Naive B cell (primary cell): ENCODE measurements around the gene POLD1. TPM values are rescaled to one million over a fixed set of nuclear protein-coding genes. Genes with fewer than 3 reads are reported as not detected.
"Not testable (repeated sequence)": the region's sequence is repeated elsewhere in the genome, so short reads cannot be mapped to it uniquely, and the experiment has no call there.

Source experiments
- ATAC-seq, 2 donors: fragments of 150-1000 bp; cut with Tn5 transposase; 2 replicates each; pipeline ENCODE4 v1.10.0; 2021; ENCODE audit warnings: low read depth in 2 of 2, mild to moderate bottlenecking in 2 of 2, moderate library complexity in 2 of 2
- DNase-seq: peaks from one replicate; pipeline ENCODE4 v3.0.0; 2022
- H3K27ac Mint-ChIP-seq, 6 donors: one replicate each; pipeline ENCODE4 v1.8.0; 2020 to 2022; ENCODE audit warnings: mild to moderate bottlenecking in 6 of 6, mixed read lengths in 6 of 6, moderate library complexity in 5 of 6, inconsistent platforms in 2 of 6
- H3K27me3 Mint-ChIP-seq, 3 donors: one replicate each; pipeline ENCODE4 v1.8.0; 2021 to 2022; ENCODE audit warnings: mixed read lengths in 3 of 3, mild to moderate bottlenecking in 1 of 3
- H3K36me3 Mint-ChIP-seq, 2 donors: one replicate each; pipeline ENCODE4 v1.8.0; 2020 to 2022; ENCODE audit warnings: mixed read lengths in 2 of 2, inconsistent platforms in 1 of 2, mild to moderate bottlenecking in 1 of 2
- H3K4me1 Mint-ChIP-seq, 3 donors: one replicate each; pipeline ENCODE4 v1.8.0; 2020 to 2022; ENCODE audit warnings: mixed read lengths in 3 of 3, inconsistent platforms in 1 of 3, mild to moderate bottlenecking in 1 of 3, moderate library complexity in 1 of 3
- H3K4me3 Mint-ChIP-seq, 8 donors: one replicate each; pipeline ENCODE4 v1.8.0; 2020 to 2022; ENCODE audit warnings: mild to moderate bottlenecking in 8 of 8, mixed read lengths in 8 of 8, moderate library complexity in 8 of 8, inconsistent platforms in 2 of 8
- H3K9me3 Mint-ChIP-seq, 7 donors: one replicate each; pipeline ENCODE4 v1.8.0; 2020 to 2022; ENCODE audit warnings: mixed read lengths in 7 of 7, mild to moderate bottlenecking in 5 of 7, inconsistent platforms in 2 of 7, moderate library complexity in 1 of 7
- polyA plus RNA-seq, 6 donors: library from polyadenylated mRNA; unstranded; fragments of 300-500 nt; fragmentation: Illumina TruSeq; gene quantifications; one replicate each; pipeline ENCODE4 v1.2.3, GENCODE V29; 2021; ENCODE audit warnings: low read depth in 6 of 6

Gene POLD1
- polyA plus RNA-seq, 6 donors from 2014 or later: 22.9 to 46.7 (median 32.1) TPM

GRCh38 chr19:50387176-50387867 is 3.2 kb downstream of the POLD1 start:
- peak overlapping the region in 2 of 8 donors; percentile 46 to 76 for H3K4me3 Mint-ChIP-seq
- peak overlapping the region in 1 of 6 donors; percentile 61 for H3K27ac Mint-ChIP-seq
- H3K27me3 Mint-ChIP-seq: no peaks in the 10 kb centered on the region
- DNase-seq (no peak), ATAC-seq (no peak)
- peaks cover 0 to 4% of the 10 kb centered on the region in 2 donors for H3K36me3 Mint-ChIP-seq
- H3K4me1 Mint-ChIP-seq: peaks cover 26 to 32% (median 29%) of the 10 kb centered on the region in 3 donors
- H3K9me3 Mint-ChIP-seq: peaks cover 0 to 1% (median 0%) of the 10 kb centered on the region in 7 donors

- Mint-ChIP-seq H3K9me3 (peaks cover 0 to 1% (median 0%) of the 10 kb centered on the region in 7 donors), H3K4me1 (peaks cover 26 to 31% (median 29%) of the 10 kb centered on the region in 3 donors), H3K4me3 (peak overlapping the region in 2 of 8 donors; percentile 46 to 76), H3K36me3 (peaks cover 0 to 4% of the 10 kb centered on the region in 2 donors), H3K27ac (peak overlapping the region in 2 of 6 donors; percentile 8 to 34), H3K27me3 (no peaks in the 10 kb centered on the region)
- ATAC-seq (no peak), DNase-seq (no peak)
Measured at GRCh38 chr19:50387868-50388245, 3.7 kb downstream of the POLD1 start.

- not testable (repeated sequence) for H3K4me1 Mint-ChIP-seq, H3K9me3 Mint-ChIP-seq, ATAC-seq, H3K36me3 Mint-ChIP-seq, H3K4me3 Mint-ChIP-seq, H3K27me3 Mint-ChIP-seq, H3K27ac Mint-ChIP-seq, DNase-seq
Measured at GRCh38 chr19:50390295-50390694, 6.1 kb downstream of the POLD1 start.

GRCh38 chr19:50390952-50391351 is 6.8 kb downstream of the POLD1 start:
- not testable (repeated sequence) for H3K27me3 Mint-ChIP-seq, H3K4me3 Mint-ChIP-seq, H3K9me3 Mint-ChIP-seq, ATAC-seq, DNase-seq, H3K4me1 Mint-ChIP-seq, H3K36me3 Mint-ChIP-seq
- peak overlapping the region in 1 of 6 donors; percentile 74 for H3K27ac Mint-ChIP-seq

GRCh38 chr19:50392759-50393158 is 8.6 kb downstream of the POLD1 start:
- Mint-ChIP-seq H3K9me3 (no peaks in the 10 kb centered on the region), H3K4me1 (peaks cover 1 to 5% (median 2%) of the 10 kb centered on the region in 3 donors), H3K36me3 (peaks cover 0 to 8% of the 10 kb centered on the region in 2 donors), H3K4me3 (no peak overlapping the region), H3K27me3 (no peaks in the 10 kb centered on the region), H3K27ac (no peak overlapping the region)
- no peak for DNase-seq
- no peak for ATAC-seq

- no peaks in the 10 kb centered on the region for H3K9me3 Mint-ChIP-seq
- DNase-seq (no peak), ATAC-seq (no peak)
- no peak overlapping the region for H3K4me3 Mint-ChIP-seq
- peaks cover 0 to 10% of the 10 kb centered on the region in 2 donors for H3K36me3 Mint-ChIP-seq
- H3K27me3 Mint-ChIP-seq: no peaks in the 10 kb centered on the region
- H3K27ac Mint-ChIP-seq: no peak overlapping the region
- peaks cover 0 to 7% (median 4%) of the 10 kb centered on the region in 3 donors for H3K4me1 Mint-ChIP-seq
Measured at GRCh38 chr19:50393589-50393988, 9.4 kb downstream of the POLD1 start.

- Mint-ChIP-seq H3K9me3 (no peaks in the 10 kb centered on the region), H3K36me3 (peaks cover 2 to 10% of the 10 kb centered on the region in 2 donors), H3K4me3 (no peak overlapping the region), H3K4me1 (peaks cover 0 to 8% (median 5%) of the 10 kb centered on the region in 3 donors), H3K27me3 (no peaks in the 10 kb centered on the region), H3K27ac (no peak overlapping the region)
- ATAC-seq (no peak), DNase-seq (no peak)
Measured at GRCh38 chr19:50394017-50394416, 9.9 kb downstream of the POLD1 start.

GRCh38 chr19:50398675-50399367 is 14.7 kb downstream of the POLD1 start:
- H3K4me3 Mint-ChIP-seq: peak overlapping the region in 1 of 8 donors; percentile 43
- peak overlapping the region in 1 of 6 donors; percentile 87 for H3K27ac Mint-ChIP-seq
- no peak for ATAC-seq

GRCh38 chr19:50399368-50399745 is 15.2 kb downstream of the POLD1 start:
- ATAC-seq (no peak), DNase-seq (no peak)
- Mint-ChIP-seq H3K4me1 (peaks cover 0 to 10% (median 9%) of the 10 kb centered on the region in 3 donors), H3K36me3 (peaks cover 7 to 10% of the 10 kb centered on the region in 2 donors), H3K27me3 (no peaks in the 10 kb centered on the region), H3K4me3 (peak overlapping the region in 1 of 8 donors; percentile 43), H3K27ac (no peak overlapping the region), H3K9me3 (no peaks in the 10 kb centered on the region)

More at GRCh38 chr19:50398675-50399367, 14.7 kb downstream of the POLD1 start:
- Mint-ChIP-seq H3K4me1 (peaks cover 0 to 10% (median 9%) of the 10 kb centered on the region in 3 donors), H3K27me3 (no peaks in the 10 kb centered on the region), H3K36me3 (peaks cover 7 to 10% of the 10 kb centered on the region in 2 donors), H3K9me3 (no peaks in the 10 kb centered on the region)
- DNase-seq: no peak

GRCh38 chr19:50401605-50402450 is 17.7 kb downstream of the POLD1 start:
- H3K27me3 Mint-ChIP-seq: no peaks in the 10 kb centered on the region
- H3K36me3 Mint-ChIP-seq: peaks cover 6 to 19% of the 10 kb centered on the region in 2 donors
- no peak overlapping the region for H3K27ac Mint-ChIP-seq
- ATAC-seq: no peak
- peaks cover 0 to 13% (median 8%) of the 10 kb centered on the region in 3 donors for H3K4me1 Mint-ChIP-seq
- no peak overlapping the region for H3K4me3 Mint-ChIP-seq
- no peak for DNase-seq
- H3K9me3 Mint-ChIP-seq: no peaks in the 10 kb centered on the region

GRCh38 chr19:50402544-50403301 is 18.6 kb downstream of the POLD1 start:
- H3K27me3 Mint-ChIP-seq: no peaks in the 10 kb centered on the region
- H3K9me3 Mint-ChIP-seq: no peaks in the 10 kb centered on the region
- peak overlapping the region in 1 of 6 donors; percentile 61 for H3K27ac Mint-ChIP-seq
- H3K36me3 Mint-ChIP-seq: peaks cover 4 to 19% of the 10 kb centered on the region in 2 donors
- no peak overlapping the region for H3K4me3 Mint-ChIP-seq
- H3K4me1 Mint-ChIP-seq: peaks cover 0 to 12% (median 6%) of the 10 kb centered on the region in 3 donors
- ATAC-seq: no peak
- DNase-seq: no peak

GRCh38 chr19:50406156-50406820 is 22.1 kb downstream of the POLD1 start:
- Mint-ChIP-seq H3K27me3 (no peaks in the 10 kb centered on the region), H3K36me3 (peaks cover 0 to 12% of the 10 kb centered on the region in 2 donors), H3K27ac (peak overlapping the region in 1 of 6 donors; percentile 53), H3K4me3 (no peak overlapping the region), H3K4me1 (peaks cover 0 to 4% (median 0%) of the 10 kb centered on the region in 3 donors), H3K9me3 (no peaks in the 10 kb centered on the region)
- ATAC-seq (no peak), DNase-seq (no peak)
